Epithelial cell of esophagus (primary cell): Measurements from ENCODE around the gene SMG6.

ENCODE experiments used
- DNase-seq: peaks from one replicate; pipeline ENCODE4 v3.0.0; 2010; ENCODE audit warnings: low read depth
- H3K4me3 ChIP-seq: 2 replicates; pipeline ENCODE4 v1.5.1; 2011; ENCODE audit warnings: mild to moderate bottlenecking, low read length, control low read depth
- CTCF ChIP-seq: IDR thresholded peaks from 2 replicates; pipeline ENCODE4 v1.5.1; 2011; ENCODE audit warnings: low read depth, mild to moderate bottlenecking, low read length, control low read depth, inconsistent platforms; ENCODE audit not compliant: insufficient read depth; ENCODE audit errors: missing control alignments

Gene SMG6

GRCh38 chr17:2338315-2338657 is 34.7 kb upstream of the SMG6 start:
- DNase-seq: no peak
- H3K4me3 ChIP-seq: peak overlapping the region; percentile 99
- no peak for TF ChIP-seq CTCF

GRCh38 chr17:2337544-2338314 is 34.1 kb upstream of the SMG6 start:
- DNase-seq: peak; percentile 65
- H3K4me3 ChIP-seq: peak overlapping the region; percentile 99
- TF ChIP-seq CTCF: no peak

GRCh38 chr17:2336852-2337543 is 33.4 kb upstream of the SMG6 start, which contains the start of gene SGSM2:
Gene SGSM2 (plus strand): TSS chr17:2337501. CDS start chr17:2337689, 188 bp downstream.
- DNase-seq: peak; percentile 41
- TF ChIP-seq CTCF: no peak
- peak within 1 kb of the TSS; percentile 99 for H3K4me3 ChIP-seq

GRCh38 chr17:2336215-2336851 is 32.7 kb upstream of the SMG6 start, which contains the start of gene TSR1:
Gene TSR1 (minus strand): TSS chr17:2336457. CDS start chr17:2336427, 30 bp downstream.
- TF ChIP-seq CTCF: peak; percentile 23
- DNase-seq: peak; percentile 93
- peak within 1 kb of the TSS; percentile 99 for H3K4me3 ChIP-seq

- peak overlapping the region; percentile 99 for H3K4me3 ChIP-seq
- TF ChIP-seq CTCF: no peak
- no peak for DNase-seq
These were observed 32.2 kb upstream of the SMG6 start for GRCh38 chr17:2335726-2336214.

GRCh38 chr17:2331303-2331702 is 27.7 kb upstream of the SMG6 start:
- TF ChIP-seq CTCF: no peak
- no peak for DNase-seq

More at GRCh38 chr17:2331303-2331702, 27.7 kb upstream of the SMG6 start:
- H3K4me3 ChIP-seq: no peak overlapping the region
